SK-N-SH (cell line): ENCODE results near the gene PNO1. TPM values are rescaled to one million over a fixed set of nuclear protein-coding genes. Genes with fewer than 3 reads are reported as not detected.

Experiments used
- CTCF ChIA-PET: fragments of 300-600, 350-600 bp; formaldehyde crosslinking; extraction: SDS; loops from one replicate; lab custom pipeline; 2021; lab: Yijun Ruan, JAX
- POLR2A ChIA-PET: fragments of 350-600 bp; sonication (Branson Sonifier 250); formaldehyde crosslinking; extraction: SDS; loops from one replicate; lab custom pipeline; 2020; ENCODE audit warnings: antibody characterized with exemption, inconsistent platforms; lab: Yijun Ruan, JAX
- DNase-seq: peaks from one replicate; pipeline ENCODE4 v3.0.0; 2012
- H2AFZ ChIP-seq: fragments of 200-600 bp; sonication (generic); 2 replicates; pipeline ENCODE4 v1.8.1; 2016; ENCODE audit warnings: antibody characterized with exemption, mild to moderate bottlenecking, low read depth
- H3F3A ChIP-seq: fragments of 200-600 bp; sonication (generic); replicated peaks from 2 replicates; pipeline ENCODE3; 2016; ENCODE audit warnings: antibody characterized with exemption, mild to moderate bottlenecking; ENCODE audit not compliant: insufficient read depth
- H3K27ac ChIP-seq, 2 experiments: fragments of 200-500 bp in 1 of 2; fragments of 200-600 bp in 1 of 2; sonication (Bioruptor generic) in 1 of 2; sonication (generic), shearing (Covaris generic) in 1 of 2; 2 replicates each; pipeline versions ENCODE4 v1.5.1 to v1.6.1; 2014 to 2016; ENCODE audit warnings: low read depth in 2 of 2, inconsistent platforms in 1 of 2, low read length in 1 of 2, mild to moderate bottlenecking in 1 of 2, mixed read lengths in 1 of 2
- H3K27me3 ChIP-seq: fragments of 200-600 bp; sonication (generic), shearing (Covaris generic); 2 replicates; pipeline ENCODE4 v1.6.1; 2016; ENCODE audit warnings: mixed run types; ENCODE audit not compliant: insufficient read depth
- H3K36me3 ChIP-seq, 2 experiments: fragments of 200-500 bp in 1 of 2; fragments of 200-600 bp in 1 of 2; sonication (Bioruptor generic) in 1 of 2; sonication (generic) in 1 of 2; replicated peaks in 1 of 2; 2 replicates each; pipeline versions ENCODE3 to v1.5.1; 2014 to 2016; ENCODE audit warnings: low read length in 1 of 2, mild to moderate bottlenecking in 1 of 2; ENCODE audit not compliant: insufficient read depth in 2 of 2, control insufficient read depth in 1 of 2
- H3K4me1 ChIP-seq, 2 experiments: fragments of 200-500 bp in 1 of 2; fragments of 200-600 bp in 1 of 2; sonication (Bioruptor generic) in 1 of 2; sonication (generic), shearing (Covaris generic) in 1 of 2; 2 replicates each; pipeline versions ENCODE4 v1.5.1 to v1.6.1; 2014 to 2016; ENCODE audit warnings: low read depth in 1 of 2, low read length in 1 of 2, mixed run types in 1 of 2; ENCODE audit not compliant: insufficient read depth in 2 of 2, control insufficient read depth in 1 of 2
- H3K4me2 ChIP-seq: fragments of 200-600 bp; sonication (generic), shearing (Covaris generic); 2 replicates; pipeline ENCODE4 v1.6.1; 2017; ENCODE audit warnings: mixed run types
- H3K4me3 ChIP-seq, 2 experiments: fragments of 200-500 bp in 1 of 2; fragments of 200-600 bp in 1 of 2; sonication (Bioruptor generic) in 1 of 2; sonication (generic), shearing (Covaris generic) in 1 of 2; 2 replicates each; pipeline versions ENCODE4 v1.5.1 to v1.8.1; 2014 to 2016; ENCODE audit warnings: low read depth in 2 of 2, inconsistent platforms in 1 of 2, low read length in 1 of 2, mild to moderate bottlenecking in 1 of 2, mixed read lengths in 1 of 2, moderate library complexity in 1 of 2
- H3K79me2 ChIP-seq: fragments of 200-600 bp; sonication (generic); 2 replicates; pipeline ENCODE4 v1.8.1; 2017; ENCODE audit warnings: mild to moderate bottlenecking; ENCODE audit not compliant: insufficient read depth
- H3K9ac ChIP-seq: fragments of 200-600 bp; sonication (generic); 2 replicates; pipeline ENCODE4 v1.6.1; 2017; ENCODE audit warnings: mixed run types
- H3K9me2 ChIP-seq: fragments of 200-600 bp; sonication (generic); 2 replicates; pipeline ENCODE4 v1.6.1; 2017; ENCODE audit warnings: mixed run types
- H3K9me3 ChIP-seq: fragments of 200-600 bp; sonication (generic); 2 replicates; pipeline ENCODE4 v1.6.1; 2017; ENCODE audit warnings: mixed run types, mild to moderate bottlenecking, moderate library complexity
- H4K20me1 ChIP-seq: fragments of 200-600 bp; sonication (generic); 2 replicates; pipeline ENCODE4 v1.6.1; 2017; ENCODE audit warnings: mild to moderate bottlenecking, mixed run types; ENCODE audit not compliant: insufficient read depth
- ELF1 ChIP-seq: IDR thresholded peaks from 2 replicates; pipeline ENCODE4 v1.4.0; 2012
- EZH2phosphoT487 ChIP-seq: fragments of 200-600 bp; sonication (generic); IDR thresholded peaks from 2 replicates; pipeline ENCODE4 v1.6.1; 2017; ENCODE audit warnings: low read depth, mixed run types, mild to moderate bottlenecking, antibody characterized with exemption, moderate library complexity, borderline replicate concordance
- GATA2 ChIP-seq: sonication (generic); formaldehyde crosslinking; IDR thresholded peaks from 2 replicates; pipeline ENCODE4 v1.5.0; 2020; ENCODE audit warnings: mild to moderate bottlenecking, missing genetic modification reagents
- JUND ChIP-seq: IDR thresholded peaks from 2 replicates; pipeline ENCODE4 v1.4.0; 2012
- RAD21 ChIP-seq: IDR thresholded peaks from 2 replicates; pipeline ENCODE4 v1.6.1; 2012; ENCODE audit warnings: mild to moderate bottlenecking, low read length
- RXRA ChIP-seq: IDR thresholded peaks from 2 replicates; pipeline ENCODE4 v1.4.0; 2012; ENCODE audit warnings: low read depth, mild to moderate bottlenecking, borderline replicate concordance
- TAF1 ChIP-seq: IDR thresholded peaks from 2 replicates; pipeline ENCODE4 v1.6.1; 2012; ENCODE audit warnings: low read depth, mild to moderate bottlenecking, low read length, moderate library complexity, borderline replicate concordance
- TEAD4 ChIP-seq: IDR thresholded peaks from 2 replicates; pipeline ENCODE4 v1.4.0; 2012; ENCODE audit warnings: mild to moderate bottlenecking, borderline replicate concordance; ENCODE audit not compliant: insufficient read depth
- YY1 ChIP-seq: IDR thresholded peaks from 2 replicates; pipeline ENCODE4 v1.4.0; 2012; ENCODE audit warnings: low read depth, mild to moderate bottlenecking
- WGBS: methylation state at CpG from one replicate; pipeline ENCODE4 v1.1.6; 2017; ENCODE audit warnings: low lambda C conversion rate; 5-methylcytosine and 5-hydroxymethylcytosine counted together
- polyA plus RNA-seq, 3 experiments: library from polyadenylated mRNA; depleted of rRNA; stranded (reverse); fragments of >200 nt; gene quantifications; 2 replicates each; pipeline ENCODE4 v1.2.3, GENCODE V29; 2012
- TF ChIP-seq, protein P1 (sequence below): IDR thresholded peaks from 2 replicates; pipeline ENCODE4; 2012

Gene PNO1
- polyA plus RNA-seq, 1 of the 3 experiments (the other 2 are of a cell fraction): 20.6 TPM

DNA sequence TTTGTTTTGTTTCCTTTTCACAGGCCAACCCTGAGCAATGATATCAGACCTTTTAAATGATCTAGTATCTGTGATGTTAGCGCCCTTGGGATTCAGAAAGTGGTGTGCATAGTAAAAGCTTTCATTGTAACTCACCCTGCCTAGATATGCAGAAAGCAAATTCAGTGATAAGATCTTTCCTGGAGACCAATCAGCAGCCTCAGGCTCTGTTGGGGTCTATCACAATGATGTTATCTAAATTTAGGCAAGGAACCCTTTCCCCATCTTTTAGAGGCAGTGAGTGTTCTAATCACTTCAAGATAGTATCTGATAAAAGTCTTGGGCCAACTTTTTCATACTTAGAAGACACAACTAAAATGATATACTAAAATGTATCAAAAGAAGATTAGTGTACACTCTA is 23.6 kb upstream of the PNO1 start:
- Histone ChIP-seq H3K9ac (no peak overlapping the region), H3K27ac (no peak overlapping the region), H4K20me1 (no peaks in the 10 kb centered on the region), H3K27me3 (no peaks in the 10 kb centered on the region), H3K4me2 (no peak overlapping the region), H2AFZ (no peak overlapping the region), H3K79me2 (no peaks in the 10 kb centered on the region), H3K9me3 (no peaks in the 10 kb centered on the region), H3K36me3 (peaks cover 33 to 45% of the 10 kb centered on the region in 2 experiments), H3F3A (no peaks in the 10 kb centered on the region), H3K4me1 (no peaks in the 10 kb centered on the region), H3K9me2 (no peaks in the 10 kb centered on the region), H3K4me3 (no peak overlapping the region)
- ChIA-PET POLR2A (no interaction called here), CTCF (interaction anchor here (0.6 to 5.3 kb wide), 4 partner anchors 11 to 308 kb away, joined by 3 to 39 read pairs (median 4); no protein-coding TSS in a partner anchor)
- 82% methylated on average over 1 of the region's 1 CpG for WGBS
- no peak for DNase-seq
- TF ChIP-seq TEAD4: no peak
- peak; percentile 44; the same call in 1 of the 2 replicates for TF ChIP-seq GATA2 (CRISPR knock-in tag)

DNA sequence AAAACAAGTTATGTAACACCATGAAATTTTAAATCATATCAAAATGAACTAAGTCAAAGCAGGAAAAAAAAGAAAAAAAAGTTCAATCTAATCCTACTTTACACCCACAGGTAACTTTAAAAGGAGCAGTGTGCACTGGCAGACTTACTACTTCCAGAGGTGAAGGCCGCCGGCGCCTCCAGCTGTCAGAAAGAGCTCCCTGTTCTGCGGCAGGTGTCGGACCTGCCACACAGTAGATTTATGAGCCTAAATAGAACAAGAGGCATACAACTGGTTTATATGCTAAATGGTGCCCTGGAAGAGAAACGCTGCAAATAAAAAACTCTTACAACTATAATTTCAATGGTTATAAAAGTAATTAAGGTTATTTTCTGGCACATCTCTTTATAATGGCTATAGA is 23.1 kb upstream of the PNO1 start:
- no peak overlapping the region for H3K4me3 ChIP-seq
- H3K9ac ChIP-seq: no peak overlapping the region
- no peaks in the 10 kb centered on the region for H3K4me1 ChIP-seq
- peak; percentile 15; the same call in 1 of the 2 replicates for TF ChIP-seq RAD21
- TF ChIP-seq JUND: no peak
- no peak for TF ChIP-seq EZH2phosphoT487
- no peak overlapping the region for H2AFZ ChIP-seq
- H3K79me2 ChIP-seq: no peaks in the 10 kb centered on the region
- no peak overlapping the region for H3K4me2 ChIP-seq
- H3K9me3 ChIP-seq: no peaks in the 10 kb centered on the region
- 93% methylated on average over 6 of the region's 6 CpGs for WGBS
- ChIA-PET CTCF (interaction anchor here (1.2 to 5.3 kb wide), 2 partner anchors 12 to 307 kb away, joined by 5 to 39 read pairs; no protein-coding TSS in a partner anchor), POLR2A (no interaction called here)
- no peaks in the 10 kb centered on the region for H3K27me3 ChIP-seq
- H3K9me2 ChIP-seq: no peaks in the 10 kb centered on the region
- H4K20me1 ChIP-seq: no peaks in the 10 kb centered on the region
- peaks cover 33 to 45% of the 10 kb centered on the region in 2 experiments for H3K36me3 ChIP-seq
- no peak overlapping the region for H3K27ac ChIP-seq
- H3F3A ChIP-seq: no peaks in the 10 kb centered on the region
- no peak for DNase-seq

DNA sequence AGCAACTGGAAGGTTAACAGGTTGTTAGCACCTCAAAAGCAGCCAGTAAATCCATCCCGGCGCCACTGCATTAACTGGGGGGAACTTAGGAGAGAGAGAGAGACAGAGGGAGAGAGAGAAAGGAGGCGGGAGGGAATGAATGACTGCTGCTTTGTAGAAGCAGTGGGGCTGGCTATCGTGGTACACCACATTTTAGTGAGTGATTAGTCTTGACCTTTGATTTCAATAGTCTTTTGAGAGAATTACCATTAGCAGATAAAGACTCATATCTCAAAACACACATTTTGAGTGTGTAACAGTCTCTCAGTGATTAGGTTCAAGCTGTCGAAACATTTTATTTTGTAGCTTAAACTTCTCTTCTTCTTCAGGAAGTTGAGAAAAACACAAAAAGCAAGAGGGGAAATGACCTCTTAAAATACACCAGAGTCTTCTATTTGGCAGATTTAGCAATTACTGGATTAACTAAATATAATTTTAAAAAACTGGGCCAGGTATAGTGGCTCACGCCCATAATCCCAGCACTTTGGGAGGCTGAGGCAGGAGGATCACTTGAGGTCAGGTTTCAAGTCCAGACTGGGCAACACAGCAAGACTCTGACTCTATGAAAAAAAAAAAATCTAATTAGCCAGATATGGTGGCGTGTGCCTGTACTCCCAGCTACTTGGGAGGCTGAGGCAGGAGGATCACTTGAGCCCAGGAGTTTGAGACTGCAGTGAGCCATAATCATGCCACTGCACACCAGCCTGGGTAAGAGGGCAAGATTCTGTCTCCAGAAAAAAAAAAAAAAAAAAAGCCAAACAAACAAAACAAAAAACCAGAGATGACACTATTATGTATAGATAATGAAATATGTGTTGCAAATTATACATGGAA is 22.0 kb upstream of the PNO1 start:
- Histone ChIP-seq H4K20me1 (no peaks in the 10 kb centered on the region), H3K27me3 (no peaks in the 10 kb centered on the region), H3K9me2 (no peaks in the 10 kb centered on the region), H3K4me2 (no peak overlapping the region), H2AFZ (no peak overlapping the region), H3K9me3 (no peaks in the 10 kb centered on the region), H3K36me3 (peaks cover 33 to 43% of the 10 kb centered on the region in 2 experiments), H3K4me3 (no peak overlapping the region), H3K79me2 (no peaks in the 10 kb centered on the region), H3K4me1 (no peaks in the 10 kb centered on the region), H3K27ac (no peak overlapping the region), H3F3A (no peaks in the 10 kb centered on the region), H3K9ac (no peak overlapping the region)
- TF ChIP-seq ELF1: no peak
- TF ChIP-seq TAF1: no peak
- no peak for TF ChIP-seq RXRA
- TF ChIP-seq YY1: no peak
- TF ChIP-seq, protein P1, sequence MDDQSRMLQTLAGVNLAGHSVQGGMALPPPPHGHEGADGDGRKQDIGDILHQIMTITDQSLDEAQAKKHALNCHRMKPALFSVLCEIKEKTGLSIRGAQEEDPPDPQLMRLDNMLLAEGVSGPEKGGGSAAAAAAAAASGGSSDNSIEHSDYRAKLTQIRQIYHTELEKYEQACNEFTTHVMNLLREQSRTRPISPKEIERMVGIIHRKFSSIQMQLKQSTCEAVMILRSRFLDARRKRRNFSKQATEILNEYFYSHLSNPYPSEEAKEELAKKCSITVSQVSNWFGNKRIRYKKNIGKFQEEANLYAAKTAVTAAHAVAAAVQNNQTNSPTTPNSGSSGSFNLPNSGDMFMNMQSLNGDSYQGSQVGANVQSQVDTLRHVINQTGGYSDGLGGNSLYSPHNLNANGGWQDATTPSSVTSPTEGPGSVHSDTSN: no peak
- 96% methylated on average over 7 of the region's 7 CpGs for WGBS
- POLR2A ChIA-PET: no interaction called here
- no peak for DNase-seq
- CTCF ChIA-PET: interaction anchor here (5.3 kb wide), 1 partner anchor 13 kb away, joined by 39 read pairs; no protein-coding TSS in a partner anchor
